GM18909 (cell line): Measurements from ENCODE around the gene MAN1C1.

Experiments used
- ATAC-seq: cut with Tn5 transposase; IDR thresholded peaks from one replicate; pipeline ENCODE4 v1.9.1; 2021; ENCODE audit warnings: mild to moderate bottlenecking; ENCODE audit not compliant: unreplicated experiment, poor library complexity

The MAN1C1 gene

GRCh38 chr1:25793585-25794170, 177.1 kb downstream of the MAN1C1 start:
- no peak for ATAC-seq

GRCh38 chr1:25794325-25794724, 177.7 kb downstream of the MAN1C1 start:
- ATAC-seq: no peak

- no peak for ATAC-seq
Observed at GRCh38 chr1:25795211-25795610, 178.6 kb downstream of the MAN1C1 start.

- ATAC-seq: no peak
Observed at GRCh38 chr1:25795946-25796810, 179.6 kb downstream of the MAN1C1 start.

GRCh38 chr1:25796811-25797458, 180.3 kb downstream of the MAN1C1 start:
- ATAC-seq: no peak

GRCh38 chr1:25797939-25798338, 181.3 kb downstream of the MAN1C1 start:
- ATAC-seq: no peak

GRCh38 chr1:25798666-25799351, 182.2 kb downstream of the MAN1C1 start:
- no peak for ATAC-seq

GRCh38 chr1:25799352-25799934, 182.9 kb downstream of the MAN1C1 start:
- no peak for ATAC-seq

GRCh38 chr1:25799935-25800702, 183.5 kb downstream of the MAN1C1 start, which contains the start of gene SELENON:
Gene SELENON, plus strand, starts transcription at chr1:25800193. Its CDS starts 38 bp downstream, at chr1:25800231.
- no peak for ATAC-seq

GRCh38 chr1:25800703-25801377, 184.2 kb downstream of the MAN1C1 start:
- ATAC-seq: no peak

- ATAC-seq: no peak
Observed at GRCh38 chr1:25802915-25803314, 186.3 kb downstream of the MAN1C1 start.

- ATAC-seq: no peak
Observed at GRCh38 chr1:25803368-25803767, 186.8 kb downstream of the MAN1C1 start.

GRCh38 chr1:25804244-25804963, 187.8 kb downstream of the MAN1C1 start:
- no peak for ATAC-seq

- ATAC-seq: no peak
Observed at GRCh38 chr1:25804964-25805862, 188.6 kb downstream of the MAN1C1 start.

- ATAC-seq: no peak
Observed at GRCh38 chr1:25805863-25806225, 189.3 kb downstream of the MAN1C1 start.

GRCh38 chr1:25806418-25806817, 189.8 kb downstream of the MAN1C1 start:
- no peak for ATAC-seq
